Keratinocyte (primary cell): ENCODE measurements around the gene NCOA6.
A peak's percentile ranks its signal among the peaks of the same experiment; 100 is the strongest.

ENCODE experiments used
- CTCF ChIP-seq, 3 experiments: IDR thresholded peaks in 1 of 3; conservative IDR thresholded peaks in 1 of 3; optimal IDR thresholded peaks in 1 of 3; 2 replicates in 2 of 3; 3 replicates in 1 of 3; pipeline versions ENCODE3 to v1.5.1; 2011; ENCODE audit warnings: low read length in 3 of 3, mild to moderate bottlenecking in 3 of 3, moderate library complexity in 2 of 3, control low read depth in 1 of 3, inconsistent platforms in 1 of 3; ENCODE audit not compliant: insufficient read depth in 2 of 3; ENCODE audit errors: extremely low read depth in 1 of 3
- EZH2 ChIP-seq: IDR thresholded peaks from one replicate; pipeline ENCODE4 v1.6.1; 2012; ENCODE audit warnings: inconsistent platforms, mild to moderate bottlenecking, low read length, moderate library complexity

GRCh38 chr20:34708621-34709043 lies 116.8 kb downstream of the NCOA6 start:
- TF ChIP-seq CTCF (optimal IDR thresholded peaks at IDR 0.05 in 1 of 3, IDR thresholded peaks at IDR 0.05 in 1 of 3, conservative IDR thresholded peaks at IDR 0.05 in 1 of 3; ENCODE audit: extremely low read depth in 1 of 3, insufficient read depth in 2 of 3, low read length in 3 of 3) (peak; percentile 22 to 65 (median 41)), EZH2 (no peak)
